Measurements from ENCODE around the gene RUFY2. TPM values are rescaled to one million over a fixed set of nuclear protein-coding genes. Genes with fewer than 3 reads are reported as not detected.

RUFY2 gene
- total RNA-seq, 2 donors from 2014 or later, result 27.5 to 44.0 TPM

GRCh38 chr10:68336754-68337351 is 70.2 kb downstream of the RUFY2 start:
- no peak for TF ChIP-seq CTCF (IDR thresholded peaks at IDR 0.05)
- DNase-seq (ENCODE audit: low spot score) (no peak), ATAC-seq (ENCODE audit: insufficient number of reproducible peaks, low FRiP score, low read depth) (no peak)
- Histone ChIP-seq H3K9me3 (no peaks in the 10 kb centered on the region), H3K27me3 (replicated peaks; ENCODE audit: insufficient read depth) (no peaks in the 10 kb centered on the region), H3K4me1 (ENCODE audit: control insufficient read depth in 1 of 2, low read depth in 2 of 2) (peaks cover 36 to 44% of the 10 kb centered on the region in 2 donors), H3K27ac (no peak overlapping the region), H3K4me3 (peak overlapping the region; percentile 79), H3K36me3 (peaks cover 26% of the 10 kb centered on the region)

- DNase-seq (ENCODE audit: low spot score), result no peak
- no peak for TF ChIP-seq CTCF (IDR thresholded peaks at IDR 0.05)
- Histone ChIP-seq H3K4me1 (ENCODE audit: control insufficient read depth in 1 of 2, low read depth in 2 of 2) (peaks cover 36 to 48% of the 10 kb centered on the region in 2 donors), H3K9me3 (no peaks in the 10 kb centered on the region), H3K27ac (peak overlapping the region in 1 of 2 donors; percentile 99), H3K27me3 (replicated peaks; ENCODE audit: insufficient read depth) (no peaks in the 10 kb centered on the region), H3K36me3 (peaks cover 7% of the 10 kb centered on the region), H3K4me3 (peak overlapping the region; percentile 79)
- no peak for ATAC-seq (ENCODE audit: insufficient number of reproducible peaks, low FRiP score, low read depth)
Observed at GRCh38 chr10:68334672-68335467, 72.2 kb downstream of the RUFY2 start.

- no peak for TF ChIP-seq CTCF (IDR thresholded peaks at IDR 0.05)
- H3K27ac ChIP-seq, result peak overlapping the region; percentile 99 to 100
- ATAC-seq (ENCODE audit: insufficient number of reproducible peaks, low FRiP score, low read depth) (no peak), DNase-seq (ENCODE audit: low spot score) (no peak)
- peak overlapping the region; percentile 79 for H3K4me3 ChIP-seq
- H3K36me3 ChIP-seq, result no peaks in the 10 kb centered on the region
- H3K27me3 ChIP-seq (replicated peaks; ENCODE audit: insufficient read depth), result no peaks in the 10 kb centered on the region
- peaks cover 36 to 50% of the 10 kb centered on the region in 2 donors for H3K4me1 ChIP-seq (ENCODE audit: control insufficient read depth in 1 of 2, low read depth in 2 of 2)
- no peaks in the 10 kb centered on the region for H3K9me3 ChIP-seq
Observed at GRCh38 chr10:68333440-68334431, 73.3 kb downstream of the RUFY2 start.

- peaks cover 31 to 50% of the 10 kb centered on the region in 2 donors for H3K4me1 ChIP-seq (ENCODE audit: control insufficient read depth in 1 of 2, low read depth in 2 of 2)
- no peak for ATAC-seq (ENCODE audit: insufficient number of reproducible peaks, low FRiP score, low read depth)
Observed at GRCh38 chr10:68333058-68333395, 74.0 kb downstream of the RUFY2 start.

More at GRCh38 chr10:68333058-68333395, 74.0 kb downstream of the RUFY2 start:
- no peak for TF ChIP-seq CTCF (IDR thresholded peaks at IDR 0.05)
- H3K27me3 ChIP-seq (replicated peaks; ENCODE audit: insufficient read depth), result no peaks in the 10 kb centered on the region
- DNase-seq (ENCODE audit: low spot score), result no peak
- H3K27ac ChIP-seq, result peak overlapping the region; percentile 99 to 100
- H3K36me3 ChIP-seq, result no peaks in the 10 kb centered on the region
- H3K4me3 ChIP-seq, result peak overlapping the region; percentile 79
- H3K9me3 ChIP-seq, result no peaks in the 10 kb centered on the region
